Chondrocyte (in vitro differentiated cells): ENCODE measurements around the gene HRH1. TPM values are rescaled to one million over a fixed set of nuclear protein-coding genes. Genes with fewer than 3 reads are reported as not detected.

Experiments
- DNase-seq: peaks from one replicate; pipeline ENCODE4 v3.0.0; 2021; ENCODE audit warnings: mixed read lengths, low spot score
- H3K27ac Mint-ChIP-seq: one replicate; pipeline ENCODE4 v1.8.0; 2021; ENCODE audit warnings: mild to moderate bottlenecking, moderate library complexity, mixed read lengths; ENCODE audit not compliant: unreplicated experiment
- H3K27me3 Mint-ChIP-seq: 2 replicates; pipeline ENCODE4 v1.8.0; 2021; ENCODE audit warnings: low read depth, mixed read lengths
- H3K36me3 Mint-ChIP-seq: 2 replicates; pipeline ENCODE4 v1.8.0; 2021; ENCODE audit warnings: low read depth, mixed read lengths
- H3K4me1 Mint-ChIP-seq: 2 replicates; pipeline ENCODE4 v1.8.0; 2021; ENCODE audit warnings: low read depth, mild to moderate bottlenecking, mixed read lengths
- H3K4me3 Mint-ChIP-seq: one replicate; pipeline ENCODE4 v1.8.0; 2021; ENCODE audit warnings: mild to moderate bottlenecking, moderate library complexity, mixed read lengths; ENCODE audit not compliant: unreplicated experiment
- H3K9me3 Mint-ChIP-seq: 2 replicates; pipeline ENCODE4 v1.8.0; 2021; ENCODE audit warnings: low read depth, mixed read lengths
- CTCF ChIP-seq: fragments of 200-600 bp; sonication (generic); IDR thresholded peaks from 2 replicates; pipeline ENCODE4 v1.5.0; 2021; ENCODE audit warnings: antibody characterized with exemption, mild to moderate bottlenecking, moderate library complexity
- total RNA-seq: library from RNA; stranded (reverse); gene quantifications from 3 replicates; pipeline ENCODE4 v1.2.1, GENCODE V29; 2021

The HRH1 gene
- total RNA-seq, 1 donor from 2014 or later: 30.1 TPM

GRCh38 chr3:11167590-11167989, 13.3 kb downstream of the HRH1 start:
- DNase-seq: no peak
- no peak for TF ChIP-seq CTCF
- Mint-ChIP-seq H3K9me3 (no peaks in the 10 kb centered on the region), H3K4me1 (peaks cover 66% of the 10 kb centered on the region), H3K27me3 (no peaks in the 10 kb centered on the region), H3K4me3 (no peak overlapping the region), H3K27ac (no peak overlapping the region), H3K36me3 (peaks cover 9% of the 10 kb centered on the region)

GRCh38 chr3:11168406-11168805, 14.1 kb downstream of the HRH1 start:
- Mint-ChIP-seq H3K27me3 (no peaks in the 10 kb centered on the region), H3K4me1 (peaks cover 67% of the 10 kb centered on the region), H3K4me3 (no peak overlapping the region), H3K36me3 (peaks cover 7% of the 10 kb centered on the region), H3K27ac (no peak overlapping the region), H3K9me3 (no peaks in the 10 kb centered on the region)
- no peak for DNase-seq
- TF ChIP-seq CTCF: no peak

GRCh38 chr3:11168881-11169805, 14.8 kb downstream of the HRH1 start:
- Mint-ChIP-seq H3K4me1 (peaks cover 68% of the 10 kb centered on the region), H3K27ac (peak overlapping the region; percentile 32), H3K4me3 (no peak overlapping the region), H3K36me3 (peaks cover 7% of the 10 kb centered on the region), H3K9me3 (no peaks in the 10 kb centered on the region), H3K27me3 (no peaks in the 10 kb centered on the region)
- no peak for TF ChIP-seq CTCF
- DNase-seq: no peak

GRCh38 chr3:11170052-11170770, 15.9 kb downstream of the HRH1 start:
- Mint-ChIP-seq H3K36me3 (peaks cover 7% of the 10 kb centered on the region), H3K4me1 (peaks cover 66% of the 10 kb centered on the region), H3K4me3 (no peak overlapping the region), H3K9me3 (no peaks in the 10 kb centered on the region), H3K27me3 (no peaks in the 10 kb centered on the region), H3K27ac (peak overlapping the region; percentile 75)
- DNase-seq: no peak
- TF ChIP-seq CTCF: no peak

GRCh38 chr3:11172096-11172690, 17.9 kb downstream of the HRH1 start:
- Mint-ChIP-seq H3K4me3 (peak overlapping the region; percentile 37), H3K36me3 (peaks cover 7% of the 10 kb centered on the region), H3K27ac (peak overlapping the region; percentile 89), H3K4me1 (peaks cover 62% of the 10 kb centered on the region), H3K27me3 (no peaks in the 10 kb centered on the region), H3K9me3 (no peaks in the 10 kb centered on the region)
- no peak for DNase-seq
- no peak for TF ChIP-seq CTCF
